ENCODE results near the gene FAM120B.

The FAM120B gene

DNA sequence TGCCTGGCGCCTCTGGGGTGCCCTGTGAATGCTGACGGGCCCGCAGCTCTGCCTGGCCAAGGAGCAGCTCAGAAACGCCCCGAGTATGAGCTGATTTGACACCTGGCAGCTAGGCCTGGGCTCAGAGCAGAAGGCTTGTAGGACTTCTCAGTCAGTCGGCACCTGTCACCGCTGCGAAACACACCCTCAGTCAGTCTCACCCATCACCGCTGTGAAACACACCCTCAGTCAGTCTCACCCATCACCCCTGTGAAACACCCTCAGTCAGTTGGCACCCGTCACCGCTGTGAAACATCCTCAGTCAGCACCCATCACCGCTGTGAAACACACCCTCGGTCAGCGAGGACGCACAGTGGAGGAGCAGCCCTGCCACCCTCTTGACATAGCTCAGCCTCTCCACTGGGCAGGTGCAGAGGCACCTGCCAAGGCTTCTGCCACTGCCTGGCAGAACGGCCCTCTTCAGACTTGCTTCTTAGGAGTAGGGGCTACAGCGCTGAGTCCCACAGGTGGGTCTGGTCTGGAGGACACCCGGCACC lies 137.6 kb downstream of the FAM120B start:
- DNase-seq (ENCODE audit: low read depth), result no peak

DNA sequence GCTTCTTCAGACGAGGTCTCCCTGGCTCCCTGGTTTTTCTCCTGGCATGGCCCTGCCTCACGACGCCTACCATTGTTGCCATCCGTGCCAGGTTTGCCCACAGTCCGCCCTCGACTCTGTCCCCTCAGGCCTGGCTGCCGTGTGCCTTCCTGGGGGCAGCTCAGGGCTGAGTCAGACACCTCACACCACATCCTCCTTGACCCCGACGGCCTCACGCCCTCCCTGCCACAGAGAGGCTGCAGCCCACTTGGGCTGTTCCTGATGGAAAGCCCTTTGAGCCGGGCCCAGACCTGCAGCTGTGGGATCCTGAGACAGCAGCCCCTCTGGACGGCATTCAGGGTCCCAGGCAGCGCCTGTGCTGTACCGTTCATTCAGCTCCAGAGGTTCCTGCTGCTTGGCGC lies 138.3 kb downstream of the FAM120B start:
- DNase-seq (ENCODE audit: low read depth), result no peak

GRCh38 chr6:170445487-170445886 lies 138.9 kb downstream of the FAM120B start:
- DNase-seq (ENCODE audit: low read depth), result no peak

GRCh38 chr6:170445971-170446370 lies 139.4 kb downstream of the FAM120B start:
- no peak for DNase-seq (ENCODE audit: low read depth)

DNA sequence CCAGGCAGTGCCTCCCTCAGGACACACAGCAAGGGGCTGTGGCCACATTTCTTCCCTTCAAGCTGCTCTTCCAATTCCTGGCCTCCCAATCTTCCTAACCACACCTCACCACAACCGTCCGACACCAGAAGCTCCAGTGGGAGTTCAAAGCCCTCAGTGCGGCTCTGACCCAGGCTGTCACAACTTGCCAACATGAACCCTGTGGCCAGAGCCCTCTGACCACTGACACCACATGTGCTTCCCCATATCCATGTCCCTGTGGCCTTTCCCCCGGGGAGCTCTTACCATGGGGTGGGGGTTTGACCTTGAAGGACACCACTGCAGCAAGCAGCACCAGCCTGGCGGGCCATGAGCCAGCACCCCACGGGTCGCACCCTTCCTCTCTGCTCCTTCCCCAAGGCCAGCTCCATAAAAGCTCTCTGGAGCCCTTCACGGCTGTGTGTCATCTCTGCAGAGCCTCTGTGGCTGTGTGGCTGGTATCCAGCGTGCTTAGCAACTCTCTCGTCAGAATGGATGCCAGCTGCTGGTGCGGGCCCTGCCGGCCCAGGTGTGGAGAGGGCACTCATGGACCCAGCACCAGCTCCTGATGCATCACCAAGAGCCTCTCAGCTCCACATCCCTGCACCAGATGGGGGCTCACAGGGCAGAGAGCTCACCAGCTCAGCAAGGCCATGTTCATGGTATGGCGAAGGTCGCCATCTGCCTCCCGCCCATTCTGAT lies 140.4 kb downstream of the FAM120B start:
- DNase-seq (ENCODE audit: low read depth), result no peak

- DNase-seq (ENCODE audit: low read depth), result no peak
Observed at GRCh38 chr6:170447561-170447930, 141.0 kb downstream of the FAM120B start.

DNA sequence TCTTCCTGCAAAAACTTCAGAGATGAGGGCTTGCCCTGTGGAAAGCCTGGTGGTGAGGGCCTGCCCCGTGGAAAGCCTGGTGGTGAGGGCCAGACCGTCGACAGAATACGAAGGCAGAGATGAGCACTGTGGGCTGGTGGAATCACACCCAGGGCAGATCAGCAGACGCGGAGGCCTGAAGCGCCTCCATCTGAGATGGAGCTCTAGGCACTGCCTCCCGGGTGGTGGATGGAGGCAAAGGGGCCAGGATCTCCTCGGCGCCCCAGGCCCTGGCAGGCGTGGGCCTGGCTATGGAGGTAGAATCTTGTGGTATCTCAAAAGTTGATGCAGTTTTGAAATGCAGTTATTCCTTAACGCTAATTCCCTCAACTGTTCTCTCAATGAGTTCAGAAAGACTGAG lies 141.8 kb downstream of the FAM120B start:
- DNase-seq (ENCODE audit: low read depth), result no peak

GRCh38 chr6:170448751-170449630 lies 142.4 kb downstream of the FAM120B start:
- DNase-seq (ENCODE audit: low read depth), result no peak

GRCh38 chr6:170449835-170450753 lies 143.5 kb downstream of the FAM120B start:
- no peak for DNase-seq (ENCODE audit: low read depth)

DNA sequence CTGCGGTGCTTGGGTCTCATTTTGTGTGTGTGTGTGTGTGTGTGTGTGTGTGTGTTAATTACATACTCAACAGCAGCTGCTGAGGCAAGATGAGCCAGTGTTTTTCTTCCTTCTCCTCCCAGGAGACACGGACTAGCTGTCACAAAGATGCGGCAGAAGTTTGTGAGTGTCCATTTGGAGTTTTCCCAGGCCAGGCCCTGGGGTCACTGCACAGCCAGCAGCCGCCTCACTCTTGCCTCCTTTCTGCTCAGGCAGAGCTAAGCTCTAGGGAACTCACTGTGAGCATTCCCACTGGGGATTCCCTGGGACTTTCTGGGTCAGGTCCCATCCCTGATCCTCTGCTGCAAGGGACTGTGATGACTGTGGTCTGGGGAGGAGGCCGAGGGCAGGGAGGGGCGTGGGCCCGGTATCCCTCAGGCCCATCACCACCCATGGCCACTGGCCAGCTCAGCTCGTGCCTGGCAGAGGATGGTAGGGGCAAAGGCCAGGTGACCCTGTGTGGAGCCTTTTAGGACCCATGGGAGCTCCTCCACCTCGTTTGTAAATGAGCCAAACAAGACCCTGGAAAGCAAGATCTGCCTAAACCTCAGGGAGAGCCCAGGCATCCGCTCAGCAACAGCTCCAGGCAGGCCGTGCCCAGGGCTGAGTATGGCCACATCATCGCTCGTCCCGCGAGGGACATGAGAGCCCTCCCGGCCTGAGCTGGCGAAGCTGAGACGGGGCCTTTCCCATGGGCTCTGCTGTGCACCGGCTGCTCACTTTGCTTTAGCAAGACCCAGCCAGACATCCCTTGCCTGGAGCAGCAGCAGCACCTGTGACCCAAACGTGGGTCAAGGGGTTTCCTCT lies 144.6 kb downstream of the FAM120B start:
- no peak for DNase-seq (ENCODE audit: low read depth)

DNA sequence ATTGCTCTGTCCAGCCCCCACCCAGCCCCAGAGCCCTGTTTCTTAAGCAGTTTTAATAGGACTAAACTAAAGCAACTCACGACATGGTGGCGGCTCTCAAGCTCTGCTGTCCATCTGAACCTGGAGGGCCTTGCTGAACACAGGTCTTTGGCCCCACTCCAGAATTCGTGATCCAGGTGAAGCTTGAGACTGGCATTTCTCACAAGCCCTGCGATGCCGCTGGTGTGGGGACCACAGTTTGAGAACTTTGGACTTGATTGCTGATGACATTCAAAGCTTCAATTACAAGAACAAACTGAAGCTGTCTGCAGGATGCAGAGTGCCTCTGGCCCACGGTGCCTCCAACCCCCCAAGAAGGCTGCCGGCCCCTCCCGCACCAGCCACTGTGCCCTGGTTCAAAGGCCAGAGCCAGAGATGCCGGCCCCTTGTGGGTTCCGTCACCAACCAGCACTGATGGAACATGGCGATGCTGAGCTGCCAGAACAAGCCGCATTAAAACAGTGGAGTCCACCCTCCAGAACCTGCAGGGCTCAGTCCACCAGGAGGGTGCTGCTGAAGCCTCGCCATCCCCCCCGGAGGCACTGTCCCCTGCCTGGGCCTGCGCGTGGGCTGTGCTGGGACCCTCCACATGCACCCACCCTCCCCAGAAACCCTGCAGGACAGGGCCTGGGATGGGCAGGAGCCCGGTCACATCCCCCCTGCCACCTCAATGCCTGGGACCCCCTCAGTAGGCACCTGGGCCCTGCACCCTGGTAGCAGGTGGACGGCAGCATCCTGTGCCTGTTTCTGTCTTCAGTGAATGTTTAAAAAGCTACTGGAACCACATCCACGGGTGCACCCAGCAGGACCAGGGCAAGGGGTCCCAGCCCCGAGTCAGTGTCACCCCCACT lies 145.4 kb downstream of the FAM120B start:
- DNase-seq (ENCODE audit: low read depth), result no peak

GRCh38 chr6:170452767-170453545 lies 146.4 kb downstream of the FAM120B start:
- no peak for DNase-seq (ENCODE audit: low read depth)

GRCh38 chr6:170453586-170454511 lies 147.3 kb downstream of the FAM120B start:
- DNase-seq (ENCODE audit: low read depth), result no peak

DNA sequence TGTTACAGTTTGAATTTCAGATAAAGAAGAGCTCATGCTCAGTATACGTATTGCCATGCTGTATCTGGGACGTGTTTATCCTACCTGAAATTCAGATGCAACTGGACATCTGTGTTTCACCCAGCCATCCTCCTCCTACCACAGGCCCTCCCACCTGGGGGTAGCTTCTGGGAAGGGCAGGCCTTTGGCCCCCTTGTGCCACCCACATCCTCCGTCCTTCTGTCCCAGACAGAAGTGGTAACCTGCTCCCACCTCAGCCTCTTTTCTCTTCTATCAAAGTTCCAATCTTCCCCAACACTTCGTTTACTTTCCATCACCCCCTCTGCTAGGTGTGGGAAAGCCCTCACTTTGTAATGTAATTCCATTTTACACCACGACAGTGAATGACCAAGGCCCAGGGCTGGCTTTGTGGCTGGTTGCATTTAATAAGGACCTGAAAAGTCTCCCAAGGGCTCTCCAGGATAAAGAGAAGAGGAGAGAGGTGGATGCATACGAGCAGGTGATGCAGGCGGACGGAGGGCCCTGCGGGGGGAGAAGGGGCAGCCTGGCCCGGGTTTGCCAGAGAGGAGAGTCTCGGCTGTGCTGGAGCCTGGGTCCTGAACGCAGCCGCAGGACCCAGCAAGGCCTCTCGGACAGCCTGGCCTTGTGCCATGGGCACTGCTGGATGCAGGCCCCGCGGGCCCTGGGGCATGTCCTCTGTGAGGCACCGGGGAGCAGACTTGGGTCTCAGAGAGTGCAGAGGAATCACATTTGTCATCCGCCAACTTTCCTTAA lies 148.1 kb downstream of the FAM120B start:
- no peak for DNase-seq (ENCODE audit: low read depth)

GRCh38 chr6:170455335-170455979 lies 148.9 kb downstream of the FAM120B start:
- no peak for DNase-seq (ENCODE audit: low read depth)

DNA sequence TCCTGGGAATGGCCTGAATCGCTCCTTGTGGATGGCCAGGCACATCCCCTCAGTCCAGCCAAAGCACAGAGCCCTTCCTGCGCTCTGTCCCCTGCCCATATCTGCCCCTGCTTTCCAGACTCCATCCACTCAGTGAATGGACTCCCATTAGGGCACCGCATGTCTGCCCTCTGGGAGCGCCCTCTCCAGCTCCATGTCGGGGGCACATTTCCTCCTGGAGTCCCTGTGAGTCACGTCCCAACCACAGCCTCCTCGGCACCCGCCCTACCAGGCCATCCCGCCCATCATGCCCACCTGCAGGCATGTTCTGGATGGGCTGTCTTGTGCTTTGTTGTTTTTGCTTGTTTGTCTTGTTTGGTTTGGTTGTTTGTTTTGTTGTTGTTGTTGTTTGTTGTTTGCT lies 149.8 kb downstream of the FAM120B start:
- DNase-seq (ENCODE audit: low read depth), result no peak
